Stimulated activated CD4-positive, alpha-beta T cell treated with anti-CD3 and anti-CD28 coated beads, Interleukin-12 subunit alpha, Interleukin-12 subunit beta, amount 100 ng/mL, for 24 hours (primary cell): ENCODE measurements around the gene WTAP.
"Not testable (repeated sequence)": the region's sequence is repeated elsewhere in the genome, so short reads cannot be mapped to it uniquely, and the experiment has no call there.

Experiments used
- DNase-seq, 2 experiments: peaks; one replicate each; pipeline ENCODE4 v3.0.0-alpha.2; 2020; ENCODE audit warnings: low read depth in 2 of 2

Gene WTAP

DNA sequence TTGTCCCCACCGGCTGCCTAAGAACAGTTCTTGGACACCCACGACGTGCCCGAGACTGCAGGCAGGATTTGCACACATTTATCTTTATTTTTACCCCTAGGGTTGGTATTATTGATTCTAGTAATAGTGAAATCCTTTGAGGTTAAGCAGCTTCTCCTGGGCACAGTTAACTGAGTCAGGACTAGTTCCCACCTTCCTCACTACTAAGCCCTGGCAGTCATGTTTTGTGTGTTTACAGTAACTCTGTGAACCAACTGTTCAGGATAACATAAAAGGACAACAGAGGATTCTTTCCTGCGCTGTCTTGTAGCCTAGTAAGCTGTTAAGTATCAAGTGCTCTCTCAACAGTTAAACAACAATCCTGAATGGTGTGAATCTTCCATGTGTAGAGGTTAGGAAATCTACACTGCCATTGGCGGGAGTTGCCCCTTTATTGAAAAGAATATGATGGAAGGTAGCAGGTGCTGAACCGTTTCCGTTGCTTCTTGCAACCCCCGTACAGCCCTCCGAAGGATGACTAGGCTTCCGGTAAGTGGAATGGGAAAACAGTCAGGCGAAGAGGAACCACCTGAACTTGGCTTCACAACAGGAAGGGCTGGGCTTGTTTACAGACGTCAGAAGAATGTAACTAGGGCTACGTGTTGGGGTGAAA, 33.3 kb upstream of the WTAP start:
- no peak for DNase-seq

DNA sequence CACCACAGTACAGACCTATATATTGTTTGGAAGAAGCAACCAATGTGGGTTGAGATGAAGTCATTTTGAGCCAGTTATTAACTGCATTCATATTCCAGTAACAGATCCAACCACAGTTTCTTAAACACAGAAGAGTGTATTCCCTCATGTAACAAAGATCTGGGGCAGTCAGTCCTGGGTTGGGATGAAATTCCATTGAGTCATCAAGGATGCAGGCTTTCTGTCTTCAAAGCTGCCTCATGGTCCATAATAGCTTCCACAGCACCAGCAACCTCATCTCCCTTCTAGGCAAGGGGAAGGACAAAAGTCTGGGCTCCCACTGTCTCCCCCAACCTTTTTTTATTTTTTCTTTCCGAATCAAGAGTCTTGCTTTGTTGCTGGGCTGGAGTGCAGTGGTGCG, 31.3 kb upstream of the WTAP start:
- DNase-seq = no peak

DNA sequence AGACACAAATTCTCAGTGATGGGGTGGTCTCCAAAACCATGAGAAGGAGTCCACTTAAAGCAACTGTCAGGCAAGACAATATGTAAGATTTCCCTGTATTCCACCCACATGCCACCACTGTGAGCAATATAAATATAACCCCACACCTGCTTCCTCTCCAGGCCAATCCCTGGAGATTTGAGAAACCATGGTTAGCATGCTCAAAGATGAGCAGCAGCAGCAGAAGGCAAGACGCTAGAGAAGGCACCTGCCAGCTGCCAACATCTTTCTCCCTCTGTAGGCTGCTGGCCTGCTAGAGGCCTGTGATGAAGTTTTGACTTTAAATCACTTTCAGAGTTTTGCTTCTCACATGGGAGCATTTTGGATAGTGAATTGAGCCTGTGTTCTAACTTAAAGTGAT, 26.3 kb upstream of the WTAP start:
- no peak for DNase-seq

DNA sequence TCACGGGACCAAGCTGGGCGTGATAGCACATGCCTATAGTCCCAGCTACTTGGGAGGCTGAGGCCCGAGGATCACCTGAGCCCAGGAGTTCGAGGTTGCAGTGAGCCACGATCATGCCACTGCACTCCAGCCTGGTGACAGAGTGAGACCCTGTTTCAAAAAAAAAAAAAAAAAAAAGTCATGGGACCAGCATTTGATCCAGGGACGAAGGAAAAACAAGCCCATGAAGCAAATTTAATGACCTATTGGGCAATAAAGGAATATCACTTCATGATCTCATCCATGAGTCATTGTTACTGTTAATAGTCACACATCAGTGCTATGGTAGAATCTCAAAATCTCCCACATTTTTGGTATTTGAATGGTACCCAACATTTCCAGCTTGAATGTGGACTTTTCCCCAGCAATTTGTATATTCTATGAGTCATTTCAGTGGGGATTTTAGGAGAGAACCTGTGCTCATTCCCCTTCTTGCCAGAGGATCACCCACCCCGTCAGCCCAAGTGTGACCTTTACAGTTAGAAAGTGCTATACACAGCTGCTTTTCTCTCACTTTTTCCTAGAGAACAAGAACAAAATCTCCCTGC, 25.8 kb upstream of the WTAP start:
- no peak for DNase-seq

DNA sequence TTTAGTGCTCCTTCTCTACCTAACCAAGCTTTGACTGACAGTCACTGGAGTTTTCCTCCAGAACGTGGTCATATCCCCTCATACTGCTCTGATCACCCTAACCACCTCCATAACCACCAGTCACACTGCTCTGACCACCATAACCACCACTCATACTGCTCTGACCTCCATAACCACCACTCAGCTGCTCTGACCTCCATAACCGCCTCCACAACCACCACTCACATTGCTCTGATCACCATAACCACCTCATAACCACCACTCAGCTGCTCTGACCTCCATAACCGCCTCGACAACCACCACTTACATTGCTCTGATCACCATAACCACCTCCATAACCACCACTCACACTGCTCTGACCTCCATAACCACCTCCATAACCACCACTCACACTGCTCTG, 16.7 kb upstream of the WTAP start:
- DNase-seq = not testable (repeated sequence)

DNA sequence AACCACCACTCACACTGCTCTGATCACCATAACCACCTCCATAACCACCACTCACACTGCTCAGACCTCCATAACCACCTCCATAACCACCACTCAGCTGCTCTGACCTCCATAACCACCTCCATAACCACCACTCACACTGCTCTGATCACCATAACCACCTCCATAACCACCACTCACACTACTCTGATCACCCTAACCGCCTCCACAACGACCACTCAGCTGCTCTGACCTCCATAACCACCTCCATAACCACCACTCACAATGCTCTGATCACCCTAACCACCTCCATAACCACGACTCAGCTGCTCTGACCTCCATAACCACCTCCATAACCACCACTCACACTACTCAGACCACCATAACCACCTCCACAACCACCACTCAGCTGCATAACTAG, 14.9 kb upstream of the WTAP start:
- not testable (repeated sequence) for DNase-seq

DNA sequence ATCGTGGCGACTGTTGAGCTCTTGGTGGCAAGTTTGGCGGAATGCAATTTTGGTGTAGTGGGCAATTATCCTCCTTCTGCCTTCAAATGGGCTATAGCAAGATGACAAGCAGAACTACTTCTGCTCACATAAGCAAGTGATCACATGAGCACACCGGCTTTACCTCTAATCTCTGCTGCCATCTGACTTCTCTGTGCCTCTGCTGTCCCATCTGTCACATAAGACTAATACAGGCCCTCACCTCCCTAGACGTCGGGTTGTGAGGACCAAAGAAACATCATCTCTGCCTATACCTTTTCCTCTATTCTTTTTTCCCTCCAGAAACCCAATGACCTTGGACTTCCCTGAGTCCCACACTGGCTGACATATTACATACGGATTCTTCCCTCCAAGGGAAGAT, 13.3 kb upstream of the WTAP start:
- no peak for DNase-seq

DNA sequence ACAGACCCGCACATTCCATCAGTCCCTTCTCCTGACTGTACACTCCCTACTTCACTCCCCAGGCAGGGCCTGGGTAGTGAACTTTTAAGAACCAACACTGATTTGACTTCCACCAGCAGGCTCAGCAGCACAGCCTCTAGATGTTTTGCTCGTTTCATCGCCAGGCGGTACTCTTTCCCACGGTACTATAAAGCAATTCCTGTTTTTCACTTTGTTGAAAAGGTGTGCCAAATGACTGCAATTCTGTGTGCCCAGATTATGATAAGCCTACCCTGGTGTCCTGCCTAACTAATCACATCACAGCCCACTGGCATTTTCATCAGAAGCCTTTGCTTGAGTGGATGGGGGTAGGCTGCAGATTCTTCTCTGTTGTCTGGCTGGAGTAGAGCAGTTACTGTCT, 12.9 kb upstream of the WTAP start:
- DNase-seq = no peak

DNA sequence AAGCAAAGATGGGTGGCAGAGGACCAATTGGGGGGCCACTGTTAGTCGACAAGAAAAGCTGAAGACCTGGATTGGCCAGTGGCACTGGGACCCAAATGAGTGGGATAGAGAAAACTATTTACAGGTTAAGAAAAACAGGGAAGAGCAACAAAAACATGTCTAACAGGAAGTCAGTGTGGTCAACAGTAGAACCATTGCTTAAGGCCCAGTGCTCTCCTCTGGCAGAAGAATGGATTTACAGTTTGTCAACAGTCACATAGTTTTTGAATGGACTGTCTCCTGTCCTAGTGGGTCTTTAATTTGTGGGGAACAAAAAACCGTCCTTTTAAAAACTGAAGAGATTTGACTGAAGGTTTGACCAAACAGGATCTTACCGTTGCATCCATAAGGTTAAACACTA, 12.1 kb upstream of the WTAP start:
- no peak for DNase-seq

DNA sequence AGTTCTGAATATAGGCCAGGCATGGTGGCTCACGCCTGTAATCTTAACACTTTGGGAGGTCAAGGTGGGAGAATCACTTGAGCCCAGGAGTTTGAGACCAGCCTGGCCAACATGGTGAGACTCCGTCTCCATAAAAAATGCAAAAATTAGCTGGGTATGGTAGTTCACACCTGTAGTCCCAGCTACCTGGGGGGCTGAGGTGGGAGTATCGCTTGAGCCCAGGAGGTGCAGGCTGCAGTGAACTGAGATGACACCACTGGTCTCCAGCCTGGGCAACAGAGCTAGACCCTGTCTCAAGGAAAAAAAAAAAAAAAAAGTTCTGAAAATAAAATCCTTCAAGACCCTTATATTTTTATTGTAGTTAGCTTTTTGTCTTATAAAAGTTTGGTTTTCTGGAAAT, 11.7 kb upstream of the WTAP start:
- no peak for DNase-seq

DNA sequence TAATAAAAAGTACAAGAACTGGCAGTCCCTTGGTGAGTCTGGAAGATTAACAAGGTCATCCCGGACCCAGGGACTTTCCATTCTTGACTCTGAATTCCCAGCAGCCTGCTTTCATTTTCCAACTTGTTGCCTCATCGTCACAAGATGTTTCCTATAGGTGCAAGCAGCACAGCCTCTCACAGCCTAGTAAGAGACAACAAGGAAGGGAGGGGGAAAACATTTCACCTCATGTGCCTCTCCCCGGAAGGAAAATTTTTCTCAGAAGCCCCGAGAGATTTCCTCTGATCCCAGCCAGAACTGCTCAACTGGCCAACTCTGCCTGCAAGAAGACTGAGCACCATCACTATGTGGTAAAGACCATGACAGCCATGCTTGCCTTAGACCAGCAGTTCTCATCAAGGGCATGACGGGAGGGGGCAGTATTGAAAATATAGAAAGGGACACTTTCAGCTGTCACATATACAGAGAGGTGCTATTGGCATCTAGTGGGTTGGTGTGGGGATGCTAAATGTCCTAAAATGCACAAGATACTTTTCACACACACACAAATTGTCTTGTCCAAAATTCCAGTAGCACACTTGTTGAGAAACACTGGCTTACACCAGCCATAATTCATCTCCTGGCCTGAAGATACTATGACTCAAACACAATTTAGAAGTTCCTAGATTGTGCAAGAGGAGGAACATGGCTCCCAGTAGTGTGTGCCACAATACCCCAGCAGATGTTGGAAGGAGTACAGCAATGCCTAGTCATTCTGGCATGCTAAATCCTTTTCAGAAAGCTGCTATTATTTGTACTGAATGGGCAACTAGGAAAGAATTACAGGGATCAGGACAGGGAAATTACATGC, 10.8 kb upstream of the WTAP start:
- no peak for DNase-seq

DNA sequence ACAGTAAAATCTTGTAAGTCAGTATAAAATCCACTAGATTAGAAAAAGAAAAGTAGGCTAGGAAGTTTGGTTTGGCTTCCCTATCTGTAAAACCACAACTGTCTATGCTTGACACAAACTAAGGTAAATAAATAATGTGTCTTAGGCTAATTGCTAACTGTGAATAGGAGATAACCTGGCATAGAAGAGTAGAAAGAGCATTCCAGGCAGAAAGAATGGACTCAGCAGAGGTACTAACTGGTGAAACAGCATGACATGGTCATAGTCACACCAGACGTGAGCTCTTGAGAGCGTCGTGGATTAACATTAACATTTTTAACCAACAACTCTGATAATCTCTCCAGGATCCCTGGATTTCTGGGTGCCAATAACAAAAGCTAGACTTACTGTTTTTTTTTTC, 8.7 kb upstream of the WTAP start:
- DNase-seq = no peak

DNA sequence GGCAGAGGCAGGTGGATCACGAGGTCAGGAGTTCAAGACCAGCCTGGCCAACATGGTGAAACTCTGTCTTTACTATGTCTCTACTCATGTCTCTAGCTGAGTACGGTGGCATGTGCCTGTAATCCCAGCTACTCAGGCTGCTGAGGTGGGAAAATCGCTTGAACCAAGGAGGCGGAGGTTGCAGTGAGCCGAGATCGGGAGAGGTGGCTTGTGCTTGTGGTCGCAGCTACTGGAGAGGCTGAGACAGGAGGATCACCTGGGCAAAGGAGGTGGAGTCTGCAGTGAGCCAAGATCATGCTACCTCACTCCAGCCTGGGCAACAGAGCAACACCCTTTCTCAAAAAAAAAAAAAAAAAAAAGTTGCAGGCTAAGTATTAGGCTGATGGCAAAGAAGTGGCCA, 8.0 kb upstream of the WTAP start:
- no peak for DNase-seq

DNA sequence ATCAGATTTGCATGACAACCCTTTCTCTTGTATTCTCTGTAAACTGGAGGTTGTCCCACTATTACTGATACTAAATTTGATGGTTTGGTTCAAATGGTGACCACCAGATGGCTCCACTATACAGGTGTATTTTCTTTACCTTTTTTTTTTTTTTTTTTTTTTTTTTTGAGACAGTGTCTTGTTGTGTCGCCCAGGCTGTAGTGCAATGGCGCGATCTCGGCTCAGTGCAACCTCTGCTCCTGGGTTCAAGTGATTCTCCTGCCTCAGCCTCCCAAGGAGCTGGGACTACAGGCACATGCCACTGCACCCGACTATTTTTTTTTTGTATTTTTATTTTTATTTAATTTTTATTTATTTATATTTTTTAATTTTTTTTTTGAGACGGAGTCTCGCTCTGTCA, 6.6 kb upstream of the WTAP start:
- DNase-seq = no peak

DNA sequence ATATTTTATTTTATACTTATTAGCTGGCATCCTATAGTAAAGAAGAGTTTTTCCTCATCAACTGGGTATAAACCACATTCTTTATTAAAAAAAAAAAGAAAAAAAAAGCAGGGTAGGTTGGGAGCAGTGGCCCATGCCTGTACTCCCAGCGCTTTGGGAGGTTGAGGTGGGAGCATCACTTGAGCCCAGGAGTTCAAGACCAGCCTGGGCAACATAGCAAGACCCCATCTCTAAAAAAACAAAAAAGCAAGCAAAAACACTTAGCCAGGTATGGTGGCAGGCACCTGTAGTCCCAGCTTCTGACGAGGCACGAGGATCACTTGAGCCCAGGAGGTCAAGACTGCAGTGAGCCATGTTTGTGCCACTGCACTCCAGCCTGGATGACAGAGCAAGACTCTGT, 5.3 kb upstream of the WTAP start:
- DNase-seq = not testable (repeated sequence)

DNA sequence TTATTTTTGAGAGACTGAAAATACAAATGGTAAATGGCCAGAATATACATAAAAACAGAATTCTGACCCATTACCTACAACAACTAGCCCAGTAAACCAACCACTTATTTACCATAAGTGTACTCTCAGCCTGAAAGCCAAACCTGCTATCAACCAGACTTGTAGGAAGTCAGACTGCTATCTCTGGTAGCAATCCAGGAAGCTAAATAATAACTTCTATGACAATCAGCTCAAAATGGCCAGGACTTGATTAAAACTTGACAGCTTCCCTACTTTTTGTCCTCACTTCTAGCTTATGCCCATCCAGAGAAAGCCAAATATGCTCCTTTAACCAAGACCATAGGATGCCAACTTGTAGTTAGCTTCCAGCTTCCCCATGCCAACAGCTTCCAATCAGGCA, 4.7 kb upstream of the WTAP start:
- DNase-seq = no peak

DNA sequence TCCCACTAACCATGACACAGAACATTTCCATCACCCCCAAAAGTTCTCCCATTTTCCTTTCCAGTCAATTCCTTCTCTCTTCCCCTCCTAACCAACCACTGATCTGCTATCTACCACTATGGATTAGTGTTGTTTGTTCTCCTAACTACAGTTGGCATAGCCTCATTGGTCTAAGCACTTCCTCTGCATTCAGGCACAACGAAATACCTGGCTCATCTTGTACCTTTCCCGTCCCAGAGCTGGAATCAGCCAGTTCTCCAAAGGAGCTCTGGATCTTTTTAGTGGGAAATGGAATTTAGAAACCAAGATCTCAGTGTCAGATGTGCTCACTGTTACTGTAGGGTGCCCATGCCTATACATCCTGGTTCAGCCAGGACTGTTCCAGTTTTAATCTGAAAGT, 4.0 kb upstream of the WTAP start:
- no peak for DNase-seq

DNA sequence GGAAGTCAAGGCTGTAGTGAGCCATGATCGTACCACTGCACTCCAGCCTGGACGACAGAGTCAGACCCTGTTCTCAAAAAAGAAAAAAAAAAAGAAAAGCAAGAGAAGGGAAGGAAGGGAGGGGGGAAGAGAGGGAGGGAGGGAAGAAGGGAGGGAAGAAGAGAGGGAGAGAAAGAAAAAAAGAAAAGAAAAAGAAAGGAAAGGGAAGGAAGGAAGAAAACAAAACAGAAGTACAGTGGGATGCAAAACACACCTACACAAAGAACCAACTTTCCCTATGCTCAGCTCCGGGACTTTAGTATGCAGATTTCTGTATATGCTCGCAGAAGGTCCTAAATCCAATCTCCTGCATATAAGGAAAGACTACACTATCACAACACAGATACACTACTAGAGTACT, 2.5 kb upstream of the WTAP start:
- DNase-seq = no peak

DNA sequence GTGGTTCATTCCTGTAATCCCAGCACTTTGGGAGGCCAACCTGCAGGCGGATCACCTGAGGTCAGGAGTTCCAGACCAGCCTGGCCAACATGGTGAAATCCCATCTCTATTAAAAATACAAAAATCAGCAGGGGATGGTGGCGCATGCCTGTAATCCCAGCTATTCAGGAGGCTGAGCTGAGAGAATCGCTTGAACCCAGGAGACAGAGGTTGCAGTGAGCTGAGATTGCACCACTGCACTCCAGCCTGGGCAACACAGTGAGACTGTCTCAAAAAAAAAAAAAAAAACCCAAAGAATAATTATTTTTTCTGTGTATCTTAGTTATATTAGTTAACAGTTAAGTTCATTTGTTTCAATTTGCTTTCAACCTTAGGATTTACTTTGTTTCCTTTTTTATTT, 2.1 kb upstream of the WTAP start:
- not testable (repeated sequence) for DNase-seq

DNA sequence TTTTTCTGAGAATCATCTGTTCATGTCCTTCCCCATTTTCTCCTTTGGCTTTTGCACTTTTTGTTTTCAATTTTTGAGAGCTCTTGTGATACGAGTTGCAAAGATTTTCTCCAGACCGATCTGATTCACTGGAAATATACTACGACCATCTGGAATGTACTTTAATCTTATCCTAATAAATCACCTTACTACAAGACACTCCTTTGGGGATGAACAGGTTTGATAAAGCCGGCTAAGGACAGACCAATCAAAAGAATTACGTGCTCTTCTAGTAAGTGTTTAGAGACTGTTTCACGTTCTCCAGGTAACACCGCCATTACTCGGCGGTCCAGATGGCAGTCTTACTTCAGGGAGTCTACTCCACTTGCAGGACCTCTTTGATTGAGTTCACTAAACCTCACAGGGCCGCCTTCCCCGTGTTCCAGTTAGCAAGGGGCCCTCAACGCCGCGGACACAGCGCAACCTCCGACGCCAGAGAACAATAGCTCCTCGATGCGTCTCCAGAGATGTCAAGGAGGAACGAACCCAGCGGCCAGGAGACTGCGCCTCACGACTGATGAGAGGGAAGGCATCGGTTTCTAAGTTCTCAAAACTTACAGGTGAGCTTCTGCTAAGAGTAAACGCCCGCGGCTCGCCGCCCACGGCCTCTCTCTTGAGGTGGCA, 920 bp upstream of the WTAP start:
- no peak for DNase-seq

DNA sequence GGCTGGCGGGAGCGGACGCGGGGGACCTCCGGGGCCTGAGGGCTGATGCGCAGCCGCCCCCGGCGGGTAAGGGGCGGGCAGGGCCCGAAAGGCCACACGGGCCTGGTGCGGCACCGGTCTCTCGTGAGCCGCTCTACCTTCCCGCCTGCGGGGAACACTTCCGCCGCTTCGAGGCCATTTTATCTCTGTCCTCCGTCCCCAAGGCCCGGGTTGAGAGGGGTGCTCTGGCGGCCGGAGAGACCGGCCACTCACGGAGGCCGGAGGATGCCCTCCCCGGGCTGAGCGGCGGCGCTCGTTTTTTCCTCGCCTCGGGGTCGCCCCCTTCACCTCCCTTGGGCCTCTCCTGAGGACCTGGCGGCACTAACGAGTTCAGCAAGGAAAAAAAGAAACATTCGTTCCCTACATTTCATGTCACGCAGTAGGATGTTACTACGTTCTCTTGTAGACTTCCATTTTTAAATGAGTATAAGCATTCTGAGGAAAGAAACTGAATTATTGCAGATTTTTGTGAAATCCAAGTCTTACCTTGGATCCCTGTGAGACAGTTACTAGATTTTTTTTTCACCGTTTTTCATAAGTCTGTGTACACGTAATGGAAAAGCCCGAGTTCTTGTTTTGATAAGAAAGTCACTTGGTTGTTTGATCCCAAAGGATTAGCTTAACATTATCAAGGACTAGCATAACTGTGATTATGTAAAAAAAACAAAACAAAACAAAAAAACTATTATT, 575 bp downstream of the WTAP start:
- peak in 1 of 2 experiments; percentile 31 for DNase-seq

DNA sequence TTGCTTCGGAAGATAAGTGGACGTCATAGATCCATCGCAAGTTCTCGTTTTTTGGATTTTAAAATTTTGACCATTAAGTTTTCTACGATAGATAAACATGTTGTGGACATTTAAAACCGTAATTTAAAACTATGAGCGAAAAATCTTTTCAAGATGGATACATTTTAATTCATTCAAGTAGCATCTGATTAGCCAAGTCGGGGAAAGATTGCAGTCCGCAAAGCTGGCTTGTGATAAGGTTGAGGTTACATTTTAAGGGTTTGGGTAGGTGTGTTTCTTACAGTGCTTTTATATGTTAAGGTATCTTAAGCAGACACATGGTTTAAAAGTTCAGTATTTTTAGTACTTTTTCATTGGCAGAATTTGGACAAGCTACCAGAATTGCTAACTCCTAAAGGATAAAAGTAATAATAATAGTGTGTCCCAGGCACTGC, 1.2 kb downstream of the WTAP start:
- no peak for DNase-seq
